ENCODE results near the gene AKAP8L.

DNA sequence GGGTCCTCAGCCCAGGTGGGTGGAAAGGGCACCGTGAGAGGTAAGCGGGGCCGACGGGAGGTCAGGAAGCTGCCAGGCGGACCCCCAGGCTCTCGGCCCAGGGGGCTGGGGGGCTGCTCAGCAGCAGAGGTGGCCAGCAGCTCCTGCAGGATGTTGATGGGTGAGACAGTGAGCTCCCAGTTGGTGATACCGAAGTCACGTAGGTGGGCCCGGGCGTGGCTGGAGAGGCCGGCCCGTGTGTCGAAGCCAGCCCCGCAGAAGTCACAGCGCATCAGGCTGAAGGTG is 18.0 kb upstream of the AKAP8L start:
- TF ChIP-seq, protein P1, sequence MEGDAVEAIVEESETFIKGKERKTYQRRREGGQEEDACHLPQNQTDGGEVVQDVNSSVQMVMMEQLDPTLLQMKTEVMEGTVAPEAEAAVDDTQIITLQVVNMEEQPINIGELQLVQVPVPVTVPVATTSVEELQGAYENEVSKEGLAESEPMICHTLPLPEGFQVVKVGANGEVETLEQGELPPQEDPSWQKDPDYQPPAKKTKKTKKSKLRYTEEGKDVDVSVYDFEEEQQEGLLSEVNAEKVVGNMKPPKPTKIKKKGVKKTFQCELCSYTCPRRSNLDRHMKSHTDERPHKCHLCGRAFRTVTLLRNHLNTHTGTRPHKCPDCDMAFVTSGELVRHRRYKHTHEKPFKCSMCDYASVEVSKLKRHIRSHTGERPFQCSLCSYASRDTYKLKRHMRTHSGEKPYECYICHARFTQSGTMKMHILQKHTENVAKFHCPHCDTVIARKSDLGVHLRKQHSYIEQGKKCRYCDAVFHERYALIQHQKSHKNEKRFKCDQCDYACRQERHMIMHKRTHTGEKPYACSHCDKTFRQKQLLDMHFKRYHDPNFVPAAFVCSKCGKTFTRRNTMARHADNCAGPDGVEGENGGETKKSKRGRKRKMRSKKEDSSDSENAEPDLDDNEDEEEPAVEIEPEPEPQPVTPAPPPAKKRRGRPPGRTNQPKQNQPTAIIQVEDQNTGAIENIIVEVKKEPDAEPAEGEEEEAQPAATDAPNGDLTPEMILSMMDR (IDR thresholded peaks at IDR 0.05): no peak
- TF ChIP-seq JUN (CRISPR knock-in tag; IDR thresholded peaks at IDR 0.05) (no peak), ELF4 (CRISPR knock-in tag; IDR thresholded peaks at IDR 0.05; ENCODE audit: low read depth) (no peak), ZNF416 (CRISPR knock-in tag; IDR thresholded peaks at IDR 0.05) (no peak)
- TF ChIP-seq, protein P2, sequence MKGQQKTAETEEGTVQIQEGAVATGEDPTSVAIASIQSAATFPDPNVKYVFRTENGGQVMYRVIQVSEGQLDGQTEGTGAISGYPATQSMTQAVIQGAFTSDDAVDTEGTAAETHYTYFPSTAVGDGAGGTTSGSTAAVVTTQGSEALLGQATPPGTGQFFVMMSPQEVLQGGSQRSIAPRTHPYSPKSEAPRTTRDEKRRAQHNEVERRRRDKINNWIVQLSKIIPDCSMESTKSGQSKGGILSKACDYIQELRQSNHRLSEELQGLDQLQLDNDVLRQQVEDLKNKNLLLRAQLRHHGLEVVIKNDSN (CRISPR knock-in tag; IDR thresholded peaks at IDR 0.05): no peak
